GM21381 (cell line): ENCODE results near the gene ATP7A.
"Not testable (repeated sequence)": the region's sequence is repeated elsewhere in the genome, so short reads cannot be mapped to it uniquely, and the experiment has no call there.

Experiments used
- ATAC-seq: cut with Tn5 transposase; IDR thresholded peaks from one replicate; pipeline ENCODE4 v1.9.1; 2021; ENCODE audit warnings: mild to moderate bottlenecking, moderate library complexity; ENCODE audit not compliant: unreplicated experiment

Gene ATP7A

DNA sequence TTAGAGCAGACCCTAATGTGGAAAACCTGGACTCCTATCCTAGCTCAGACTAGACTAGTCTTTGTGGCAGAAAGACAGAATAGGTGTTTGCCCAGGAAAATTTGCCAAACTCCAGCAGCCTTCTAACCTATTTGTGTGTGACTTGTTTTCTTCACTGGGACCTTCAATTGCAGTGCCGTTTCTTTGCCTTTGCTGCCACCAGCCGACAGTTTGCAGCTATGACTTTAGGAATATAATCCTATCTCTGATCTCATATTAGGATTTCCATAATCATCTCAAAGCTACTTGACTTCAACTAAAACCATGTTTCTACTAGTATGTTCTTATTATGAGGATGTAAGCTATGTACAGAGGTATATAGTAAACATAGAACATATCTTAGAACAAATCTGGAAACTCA lies 119.2 kb downstream of the ATP7A start:
- no peak for ATAC-seq

DNA sequence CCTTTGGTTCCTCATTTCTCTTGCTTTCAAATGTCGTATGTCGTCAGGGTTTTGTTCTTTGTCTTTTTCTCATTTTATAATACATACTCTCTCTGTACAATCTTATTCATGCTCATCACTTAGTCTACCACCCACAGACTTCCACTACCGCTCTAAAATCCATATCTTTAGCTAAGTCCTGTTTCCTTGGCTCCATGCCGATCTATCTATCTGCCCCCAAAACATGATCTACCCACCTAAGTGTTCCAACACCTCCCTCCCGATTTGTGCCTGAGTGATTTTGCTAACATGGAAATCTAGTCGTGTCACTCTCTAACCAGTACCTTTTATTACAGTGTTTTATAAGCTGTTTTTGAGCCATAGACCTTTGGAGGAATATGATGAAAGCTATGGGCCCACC lies 124.6 kb downstream of the ATP7A start:
- ATAC-seq = no peak

DNA sequence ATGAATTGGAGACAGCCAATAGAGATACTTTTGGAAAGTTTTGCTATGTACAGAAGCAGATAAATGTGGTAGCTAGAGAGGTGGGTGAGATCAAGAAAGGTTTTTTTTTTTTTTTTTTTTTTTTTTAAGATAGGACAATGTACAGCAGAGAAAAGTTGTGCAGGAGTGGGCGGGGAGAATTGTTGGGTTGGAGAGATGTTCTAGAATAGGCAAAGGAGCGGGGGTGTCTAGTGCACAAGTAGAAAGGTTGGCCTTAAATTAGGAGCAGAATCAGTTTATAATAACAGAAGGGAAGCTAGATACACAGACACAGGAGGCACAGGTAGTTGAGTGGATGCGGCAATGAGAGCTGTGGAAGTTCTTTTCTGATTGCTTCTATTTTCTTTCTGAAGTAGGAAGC lies 127.4 kb downstream of the ATP7A start:
- no peak for ATAC-seq

DNA sequence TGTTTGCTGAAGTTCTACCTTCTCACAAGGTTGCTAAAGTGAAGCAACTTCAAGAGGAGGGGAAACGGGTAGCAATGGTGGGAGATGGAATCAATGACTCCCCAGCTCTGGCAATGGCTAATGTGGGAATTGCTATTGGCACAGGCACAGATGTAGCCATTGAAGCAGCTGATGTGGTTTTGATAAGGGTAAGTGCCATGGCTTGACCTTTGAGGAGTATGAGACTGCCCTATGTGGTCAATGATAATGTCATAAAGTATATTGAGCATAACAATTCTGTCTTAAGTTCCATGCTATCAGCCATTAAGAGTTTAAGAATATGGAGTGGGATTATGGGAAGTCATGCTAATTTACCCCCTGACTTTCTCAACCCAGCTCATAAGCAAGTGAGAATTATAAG lies 132.1 kb downstream of the ATP7A start:
- ATAC-seq = no peak

DNA sequence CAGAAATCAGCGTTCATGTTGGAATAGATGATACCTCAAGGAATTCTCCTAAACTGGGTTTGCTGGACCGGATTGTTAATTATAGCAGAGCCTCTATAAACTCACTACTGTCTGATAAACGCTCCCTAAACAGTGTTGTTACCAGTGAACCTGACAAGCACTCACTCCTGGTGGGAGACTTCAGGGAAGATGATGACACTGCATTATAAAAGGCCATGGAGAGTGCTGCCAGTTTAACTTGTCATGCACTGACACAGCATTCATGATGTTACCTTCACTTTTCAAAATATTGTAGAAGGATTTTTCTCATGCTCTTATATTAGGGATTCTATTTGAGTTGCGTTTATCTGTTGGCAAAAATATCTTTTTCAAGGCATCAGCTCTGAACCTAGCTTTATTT lies 135.9 kb downstream of the ATP7A start:
- no peak for ATAC-seq

DNA sequence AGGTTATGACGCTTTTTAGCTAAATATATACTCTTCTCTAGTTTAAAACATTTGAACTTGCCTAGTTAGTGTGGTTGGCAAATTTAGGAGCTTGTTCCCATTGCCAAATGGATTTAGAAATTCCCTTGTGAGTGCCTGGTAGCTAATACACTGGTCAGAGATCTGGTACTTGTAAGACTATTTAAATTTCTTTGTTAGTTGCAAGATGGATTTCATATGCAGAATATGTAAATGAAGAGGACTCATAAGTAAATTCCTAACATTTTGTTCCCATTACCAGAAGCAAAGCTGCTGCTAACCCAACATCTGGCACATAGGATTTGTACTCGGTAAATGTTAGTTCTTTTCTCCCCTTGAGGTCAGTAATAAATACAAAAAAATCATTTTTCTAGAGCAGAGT lies 137.6 kb downstream of the ATP7A start:
- no peak for ATAC-seq

DNA sequence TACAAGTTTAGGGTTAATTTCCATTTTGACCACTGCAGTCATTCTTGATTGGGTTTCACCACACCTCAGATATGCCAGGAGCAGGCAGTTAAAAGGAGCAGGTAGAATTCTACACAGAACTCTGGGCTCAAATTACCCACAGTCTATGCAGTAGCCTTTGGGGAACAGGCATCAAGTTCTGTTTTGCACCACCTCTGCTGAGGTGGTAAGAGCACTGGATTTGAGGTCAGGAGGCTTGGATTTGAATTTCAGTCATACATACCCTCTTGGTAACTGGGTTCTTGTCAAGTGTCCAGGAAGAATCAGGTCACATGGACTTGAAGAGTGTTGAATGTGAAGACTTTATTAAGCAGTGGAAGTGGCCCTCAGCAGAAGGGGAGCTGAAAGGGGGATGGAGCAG lies 153.2 kb downstream of the ATP7A start:
- no peak for ATAC-seq

DNA sequence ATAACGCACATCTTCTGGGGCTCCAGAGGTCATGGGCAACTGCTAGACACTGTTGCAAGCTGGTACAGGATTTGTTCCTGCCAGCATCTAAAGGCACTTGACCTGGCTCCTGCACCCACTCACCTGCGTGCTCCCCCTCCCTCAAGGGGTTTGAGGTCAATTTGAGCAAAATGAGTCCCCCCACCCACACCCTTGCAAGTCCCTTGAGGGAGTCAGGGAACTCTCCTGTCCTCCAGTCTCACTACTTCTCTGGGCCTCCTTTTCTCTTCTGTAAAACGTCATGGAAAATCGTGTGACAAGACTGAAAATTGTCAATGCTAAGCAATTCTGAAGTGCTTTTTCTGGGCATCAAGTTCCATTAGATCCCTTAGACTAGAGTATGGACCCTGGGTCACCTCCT lies 153.7 kb downstream of the ATP7A start:
- no peak for ATAC-seq

DNA sequence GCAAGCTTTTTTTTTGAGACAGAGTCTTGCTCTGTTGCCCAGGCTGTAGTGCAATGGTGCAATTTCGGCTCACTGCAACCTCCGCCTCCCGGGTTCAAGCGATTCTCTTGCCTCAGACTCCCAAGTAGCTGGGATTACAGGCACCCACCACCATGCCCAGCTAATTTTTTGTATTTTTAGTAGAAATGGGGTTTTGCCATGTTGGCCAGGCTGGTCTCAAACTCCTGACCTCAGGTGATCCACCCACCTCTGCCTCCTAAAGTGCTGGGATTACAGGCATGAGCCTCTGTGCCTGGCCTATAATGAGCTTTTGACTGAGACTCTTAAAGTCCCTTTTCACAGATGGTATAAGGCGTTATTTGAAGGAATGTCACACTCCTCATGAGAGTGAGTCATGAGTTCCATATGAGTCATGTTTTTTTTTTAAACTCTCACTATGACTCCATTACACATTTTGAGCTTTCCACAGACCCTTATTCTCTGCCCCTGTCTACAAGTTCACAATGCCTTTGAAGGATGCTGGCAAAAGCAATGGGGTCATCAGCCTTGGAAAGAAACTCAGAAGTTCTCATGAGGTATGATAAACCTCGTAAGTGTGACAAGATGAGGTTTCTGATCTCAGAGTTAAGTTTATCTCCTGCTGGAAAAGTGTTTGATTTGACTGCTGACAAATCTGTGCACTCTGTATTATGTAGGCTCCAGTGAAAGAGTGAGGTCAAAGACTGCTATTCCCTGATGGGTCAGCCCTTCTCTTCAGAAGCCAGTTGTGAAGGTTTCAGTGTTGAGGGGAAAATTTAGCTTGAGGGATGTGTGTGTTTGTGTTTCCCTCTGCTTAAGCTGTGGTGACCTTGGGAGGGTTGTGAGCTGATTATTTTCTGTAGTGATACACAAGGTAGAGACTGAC lies 154.5 kb downstream of the ATP7A start:
- ATAC-seq = peak; percentile 78

DNA sequence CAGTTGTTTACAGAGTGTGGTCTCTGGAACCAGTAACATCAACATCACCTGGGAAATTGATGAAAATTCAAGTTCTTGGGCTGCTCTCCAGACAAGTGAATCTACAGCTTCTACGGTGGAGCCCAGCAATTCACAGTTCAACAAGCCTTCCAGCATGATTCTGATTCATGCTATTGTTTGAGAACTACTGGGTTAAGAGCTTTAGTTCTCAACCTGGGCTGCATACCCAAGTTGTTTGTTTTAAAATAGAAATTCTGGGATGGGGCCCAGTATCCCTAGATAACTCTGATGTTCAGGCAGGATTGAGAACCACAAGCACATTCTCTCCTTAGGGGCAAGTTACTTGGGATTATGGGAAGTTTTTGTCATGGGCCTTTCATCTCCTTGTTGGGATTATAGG lies 155.6 kb downstream of the ATP7A start:
- no peak for ATAC-seq

DNA sequence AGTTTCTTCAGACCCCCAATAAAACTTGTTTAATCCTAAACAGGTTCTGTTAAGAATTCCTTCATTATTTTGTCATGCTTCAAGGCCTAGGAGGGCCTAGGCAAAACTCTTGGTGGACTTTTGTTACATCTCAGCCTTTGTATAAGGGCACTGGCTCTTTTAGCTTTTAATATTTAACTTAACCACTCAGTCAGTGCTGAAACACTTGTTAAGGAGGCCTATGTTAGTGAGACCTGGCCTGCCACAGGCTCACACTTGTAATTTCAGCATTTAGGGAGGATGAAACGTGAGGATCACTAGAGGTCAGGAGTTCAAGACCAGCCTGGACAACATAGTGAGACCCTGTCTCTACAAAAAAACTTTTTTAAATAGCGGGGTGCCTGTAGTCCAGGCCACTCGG lies 160.8 kb downstream of the ATP7A start:
- ATAC-seq = no peak

DNA sequence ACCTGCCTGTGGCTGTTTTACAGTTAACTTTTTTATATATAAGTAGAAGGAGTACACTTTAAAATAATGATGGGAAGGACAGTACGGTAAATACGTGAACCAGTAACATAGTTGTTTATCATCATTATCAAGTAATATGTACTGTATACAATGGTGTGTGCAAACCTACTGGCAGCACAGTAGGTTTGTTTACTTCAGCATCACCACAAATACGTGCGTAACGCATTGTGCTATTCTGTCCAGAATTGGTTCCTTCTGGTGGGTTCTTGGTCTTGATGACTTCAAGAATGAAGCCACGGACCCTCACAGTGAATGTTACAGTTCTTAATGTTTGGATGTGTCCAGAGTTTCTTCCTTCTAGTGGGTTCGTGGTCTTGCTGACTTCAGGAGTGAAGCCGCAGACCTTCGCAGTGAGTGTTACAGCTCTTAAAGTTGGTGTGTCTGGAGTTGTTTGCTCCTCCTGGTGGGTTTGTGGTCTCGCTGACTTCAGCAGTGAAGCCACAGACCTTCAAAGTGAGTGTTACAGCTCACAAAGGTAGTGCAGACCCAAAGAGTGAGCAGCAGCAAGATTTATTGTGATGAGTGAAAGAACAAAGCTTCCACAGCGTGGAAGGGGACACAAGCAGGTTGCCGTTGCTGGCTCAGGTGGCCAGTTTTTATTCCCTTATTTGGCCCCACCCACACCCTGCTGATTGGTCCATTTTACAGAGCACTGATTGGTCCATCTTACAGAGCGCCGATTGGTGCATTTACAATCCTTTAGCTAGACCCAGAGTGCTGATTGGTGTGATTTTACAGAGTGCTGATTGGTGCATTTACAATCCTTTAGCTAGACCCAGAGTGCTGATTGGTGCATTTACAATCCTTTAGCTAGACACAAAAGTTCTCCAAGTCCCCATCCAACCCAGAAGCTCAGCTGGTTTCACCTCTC lies 162.9 kb downstream of the ATP7A start:
- ATAC-seq = not testable (repeated sequence)

DNA sequence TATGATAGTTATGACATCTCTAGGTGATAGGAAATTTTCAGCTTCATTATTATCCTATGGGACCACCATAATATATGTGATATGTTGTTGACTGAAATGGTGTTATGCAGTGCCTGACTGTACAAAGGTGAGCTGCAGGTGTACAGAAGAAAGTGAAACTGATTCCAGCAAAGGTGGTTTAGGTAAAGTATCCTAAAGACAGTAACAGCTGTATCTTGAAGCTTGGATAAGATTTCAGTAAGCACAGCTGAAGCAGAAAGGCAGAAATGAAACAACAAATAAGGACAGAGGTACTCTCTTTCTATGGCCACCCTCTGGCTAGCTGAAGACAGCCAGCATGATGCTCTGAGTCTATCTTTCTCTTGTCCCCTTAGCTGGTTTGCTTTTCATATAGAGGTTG lies 163.6 kb downstream of the ATP7A start:
- ATAC-seq = no peak

DNA sequence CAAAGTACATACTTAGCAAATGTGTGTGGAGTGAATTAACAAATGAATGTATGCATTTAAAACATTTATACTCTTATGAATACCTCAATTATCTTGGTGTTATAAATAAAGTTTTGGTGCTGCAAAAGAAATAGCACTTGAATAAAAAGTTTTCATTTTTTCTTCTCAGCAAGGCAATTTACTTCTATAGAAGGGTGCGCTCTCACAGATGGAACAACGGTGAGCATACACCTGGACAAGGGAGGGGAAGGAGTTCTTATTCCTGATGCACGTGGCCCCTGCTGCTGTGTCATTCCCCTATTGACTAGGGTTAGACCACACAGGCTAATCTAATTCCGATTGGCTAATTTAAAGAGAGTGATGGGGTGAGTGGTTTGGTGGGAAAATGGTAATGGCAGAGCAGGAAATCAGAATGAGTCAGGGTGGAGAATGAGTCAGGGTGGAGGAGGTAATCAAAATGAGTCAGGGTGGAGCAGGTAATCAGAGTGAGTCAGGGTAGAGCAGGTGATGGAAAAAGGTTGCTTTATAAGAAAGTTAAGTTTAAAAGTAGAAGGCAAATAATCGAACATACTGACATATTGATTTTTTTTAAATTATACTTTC lies 165.4 kb downstream of the ATP7A start:
- no peak for ATAC-seq

DNA sequence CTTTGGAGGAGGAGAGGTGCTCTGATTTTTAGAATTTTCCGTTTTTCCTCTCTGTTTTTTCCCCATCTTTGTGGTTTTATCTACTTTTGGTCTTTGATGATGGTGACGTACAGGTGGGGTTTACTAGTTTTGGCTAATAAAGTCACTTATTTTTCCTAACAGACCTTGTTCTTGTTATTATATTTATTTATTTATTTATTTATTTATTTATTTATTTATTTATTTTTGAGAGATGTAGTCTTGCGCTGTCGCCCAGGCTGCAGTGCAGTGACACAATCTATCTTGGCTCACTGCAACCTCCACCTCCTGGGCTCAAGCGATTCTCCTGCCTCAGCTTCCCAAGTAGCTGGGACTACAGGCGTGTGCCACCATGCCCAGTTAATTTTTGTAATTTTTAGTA lies 170.9 kb downstream of the ATP7A start:
- ATAC-seq = not testable (repeated sequence)

DNA sequence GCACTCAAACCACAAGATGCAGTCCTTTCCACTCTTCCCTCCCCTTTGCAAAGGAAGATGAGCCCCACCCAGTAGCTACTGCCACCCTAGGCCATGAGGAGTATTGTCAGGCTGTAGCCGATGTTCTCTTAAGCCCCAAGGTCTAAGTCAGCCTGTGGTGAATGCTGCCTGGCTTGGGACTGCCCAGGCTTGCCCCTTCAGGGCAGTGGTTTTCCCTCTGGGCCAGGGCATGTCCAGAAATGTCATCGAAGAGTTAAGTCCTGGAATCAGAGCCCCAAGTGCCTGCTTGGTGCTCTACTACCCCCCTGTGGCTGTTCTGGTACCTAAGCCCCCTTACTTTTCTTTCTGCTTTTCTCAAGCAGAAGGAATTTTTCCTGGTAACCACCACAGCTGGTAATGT lies 181.8 kb downstream of the ATP7A start:
- ATAC-seq = peak; percentile 71

DNA sequence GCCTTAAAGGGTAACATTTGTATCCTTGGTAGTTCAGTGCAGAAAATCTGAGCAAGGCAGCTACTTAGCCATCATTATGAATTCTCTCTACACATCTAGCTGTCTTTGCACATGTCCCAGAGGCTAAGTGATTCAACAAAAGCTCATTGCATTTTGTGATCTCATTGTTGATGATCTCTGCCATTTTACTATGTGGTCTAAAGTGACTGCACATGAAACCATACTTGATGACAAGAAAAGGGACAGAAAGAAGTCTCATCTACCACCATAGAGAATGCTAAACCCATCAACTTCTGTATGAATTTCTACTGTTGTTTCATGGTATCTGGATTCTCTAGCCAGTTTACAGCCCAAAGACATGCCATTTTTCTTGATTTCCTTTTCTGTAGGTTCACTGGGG lies 187.6 kb downstream of the ATP7A start:
- no peak for ATAC-seq
